ENCODE data around the gene CADPS2.
"Not testable (repeated sequence)": the region's sequence is repeated elsewhere in the genome, so short reads cannot be mapped to it uniquely, and the experiment has no call there.

CADPS2 gene

DNA sequence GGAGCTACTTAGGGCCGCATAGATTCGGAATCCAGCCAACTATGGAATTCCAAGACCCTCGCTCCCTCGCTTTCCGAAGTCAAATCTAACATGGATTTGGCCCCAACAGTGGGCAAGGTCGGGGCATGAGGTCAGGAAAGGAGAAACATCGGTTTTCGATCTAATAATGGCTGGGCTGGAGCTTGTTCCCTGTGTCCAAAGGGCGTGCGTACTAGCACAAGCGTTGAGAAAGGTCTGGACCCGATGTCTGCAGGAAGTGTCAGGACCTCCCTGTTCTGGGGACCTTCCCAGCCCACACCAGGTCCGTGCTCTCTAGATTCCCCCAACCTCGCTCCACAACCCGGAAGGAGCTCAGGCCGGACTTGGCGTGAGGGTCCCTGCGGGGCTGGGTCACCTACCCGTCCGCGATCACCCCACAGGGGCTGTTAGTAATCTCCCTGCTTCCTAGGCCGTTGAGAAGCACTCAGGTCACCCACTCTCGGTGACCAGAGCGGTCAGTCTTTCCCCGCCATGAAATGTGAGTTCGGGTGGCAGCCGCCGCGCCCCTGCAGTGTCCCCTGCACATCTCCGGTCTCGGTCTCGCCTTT, 586.5 kb downstream of the CADPS2 start:
- no peak for DNase-seq (ENCODE audit: low read depth in 2 of 2)

GRCh38 chr7:122298618-122299017, 587.6 kb downstream of the CADPS2 start:
- DNase-seq (ENCODE audit: low read depth in 2 of 2): no peak

DNA sequence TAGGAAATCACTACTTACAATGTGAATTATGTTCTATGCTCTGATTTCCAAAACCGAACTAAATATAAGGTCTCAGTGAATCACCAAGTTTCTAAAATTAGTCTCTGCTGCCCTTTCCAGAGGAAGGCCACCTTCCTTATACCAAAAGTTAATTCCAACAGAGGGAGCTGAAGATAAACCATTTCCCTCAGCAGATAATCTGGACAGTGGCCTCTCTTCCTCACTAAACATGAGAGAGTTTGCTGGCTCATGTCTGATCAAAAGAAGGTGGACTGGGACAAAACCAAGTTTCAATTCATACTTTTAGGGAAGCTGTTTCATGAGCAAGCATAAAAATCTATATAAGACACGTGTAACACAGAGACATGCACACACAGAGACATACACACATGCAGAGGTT, 588.1 kb downstream of the CADPS2 start:
- no peak for DNase-seq (ENCODE audit: low read depth in 2 of 2)

GRCh38 chr7:122291189-122291588, 595.1 kb downstream of the CADPS2 start:
- no peak for DNase-seq (ENCODE audit: low read depth in 2 of 2)

- DNase-seq (ENCODE audit: low read depth in 2 of 2): no peak
These were observed 595.8 kb downstream of the CADPS2 start for GRCh38 chr7:122290476-122290875.

GRCh38 chr7:122289426-122289825, 596.8 kb downstream of the CADPS2 start:
- no peak for DNase-seq (ENCODE audit: low read depth in 2 of 2)

DNA sequence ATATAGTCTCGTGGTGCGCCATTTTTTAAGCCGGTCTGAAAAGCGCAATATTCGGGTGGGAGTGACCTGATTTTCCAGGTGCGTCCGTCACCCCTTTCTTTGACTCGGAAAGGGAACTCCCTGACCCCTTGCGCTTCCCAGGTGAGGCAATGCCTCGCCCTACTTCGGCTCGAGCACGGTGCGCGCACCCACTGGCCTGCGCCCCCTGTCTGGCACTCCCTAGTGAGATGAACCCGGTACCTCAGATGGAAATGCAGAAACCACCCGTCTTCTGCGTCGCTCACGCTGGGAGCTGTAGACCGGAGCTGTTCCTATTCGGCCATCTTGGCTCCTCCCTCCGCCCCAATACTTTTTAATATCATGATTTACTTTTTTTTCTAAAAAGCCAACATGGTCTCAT, 601.7 kb downstream of the CADPS2 start:
- DNase-seq (ENCODE audit: low read depth in 2 of 2): not testable (repeated sequence)

- DNase-seq (ENCODE audit: low read depth in 2 of 2): no peak
These were observed 613.1 kb downstream of the CADPS2 start for GRCh38 chr7:122273117-122273516.

GRCh38 chr7:122269241-122269640, 617.0 kb downstream of the CADPS2 start:
- DNase-seq (ENCODE audit: low read depth in 2 of 2): no peak

Measured in stimulated activated CD4-positive, alpha-beta T cell treated with anti-CD3 and anti-CD28 coated beads, Interleukin-12 subunit alpha, Interleukin-12 subunit beta, amount 100 ng/mL, for 24 hours (primary cell).